Measurements from ENCODE around the gene TPM3. TPM values are rescaled to one million over a fixed set of nuclear protein-coding genes. Genes with fewer than 3 reads are reported as not detected.

TPM3 gene
- total and polyA plus RNA-seq, 9 of the 15 experiments (the other 6 are each of a cell fraction or from before 2014, with no cell fraction given), result 202 to 604 (median 421) TPM

DNA sequence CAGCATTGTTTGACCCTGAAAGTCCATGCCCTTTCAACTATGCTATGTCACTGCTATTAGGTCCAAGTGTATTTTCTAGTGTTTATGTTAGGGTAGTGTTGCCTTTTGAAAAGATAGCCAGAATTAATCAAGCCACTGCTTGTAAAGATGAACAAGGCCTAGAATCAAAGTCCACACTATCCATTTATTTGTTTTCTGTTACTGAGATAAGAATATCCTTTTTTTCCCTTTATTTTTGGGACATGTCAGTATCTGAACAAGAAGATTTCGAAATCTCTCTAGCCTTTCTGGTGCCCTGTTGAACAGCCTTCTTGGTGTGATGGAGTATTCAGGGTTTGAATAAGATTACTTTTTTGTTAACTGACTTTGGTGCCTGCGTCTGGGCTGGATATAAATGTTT, 45.5 kb upstream of the TPM3 start:
- Histone ChIP-seq H3K27ac (ENCODE audit: extremely low read depth, low read depth, low read length) (no peak overlapping the region), H4K20me1 (replicated peaks; ENCODE audit: control insufficient read depth, insufficient read depth, low read length) (peaks cover 6% of the 10 kb centered on the region; the same call in 1 of the 2 replicates), H2AFZ (ENCODE audit: low read depth, low read length) (no peak overlapping the region), H3K36me3 (ENCODE audit: control insufficient read depth, insufficient read depth, low read length) (peaks cover 93% of the 10 kb centered on the region), H3K4me3 (no peak overlapping the region), H3K9me3 (replicated peaks; ENCODE audit: control insufficient read depth, insufficient read depth, low read depth, low read length) (no peaks in the 10 kb centered on the region), H3K9ac (ENCODE audit: insufficient read depth in 1 of 2, low read depth in 2 of 2, low read length in 2 of 2) (no peak overlapping the region), H3K9me1 (ENCODE audit: control insufficient read depth, insufficient read depth, low read length) (no peaks in the 10 kb centered on the region), H3K4me1 (replicated peaks in 1 of 2; ENCODE audit: control insufficient read depth in 2 of 2, insufficient read depth in 2 of 2, low read length in 2 of 2) (no peaks in the 10 kb centered on the region), H3K27me3 (ENCODE audit: control insufficient read depth in 2 of 2, insufficient read depth in 2 of 2, low read length in 2 of 2) (no peaks in the 10 kb centered on the region), H3K79me2 (ENCODE audit: control insufficient read depth, insufficient read depth, low read length) (peaks cover 61% of the 10 kb centered on the region), H3K4me2 (ENCODE audit: insufficient read depth, low read length) (no peak overlapping the region)
- POLR2A ChIA-PET, result interaction anchor here (0.7 to 1.4 kb wide), 4 partner anchors 8 to 444 kb away, joined by 3 read pairs; partner anchors contain the start of gene UBAP2L
- BruUV-seq (replicated peaks), result no TSS peak
- no peak for DNase-seq (ENCODE audit: extremely low read depth in 1 of 4, low spot score in 3 of 4)
- intact Hi-C loops (cut with micrococcal nuclease), result no loop called here
- 100% methylated on average over 2 of the region's 2 CpGs for WGBS (ENCODE audit: insufficient coverage, low coverage, missing lambda C conversion rate)
- no peak for ATAC-seq
- CTCF ChIA-PET (ENCODE audit: low intra/inter-chr PET ratio), result no interaction called here
- no peak for FAIRE-seq
- in situ Hi-C loops (cut with MboI), result no loop called here
- no peak for TF ChIP-seq MAFK (IDR thresholded peaks at IDR 0.05; ENCODE audit: low read length)
- no peak for TF ChIP-seq ELF2 (CRISPR knock-in tag; IDR thresholded peaks at IDR 0.05)
- TF ChIP-seq STAT5B (CRISPR knock-in tag; IDR thresholded peaks at IDR 0.05), result no peak
- no peak for TF ChIP-seq CHD4 (IDR thresholded peaks at IDR 0.05; ENCODE audit: insufficient read depth, insufficient replicate concordance, low read depth, low read length, poor library complexity, severe bottlenecking)
- no peak for TF ChIP-seq ATF2 (CRISPR knock-in tag; IDR thresholded peaks at IDR 0.05)
- no peak for TF ChIP-seq MEF2A (IDR thresholded peaks at IDR 0.05; ENCODE audit: control insufficient read depth, low read depth, low read length)
- TF ChIP-seq PHF8 (IDR thresholded peaks at IDR 0.05; ENCODE audit: borderline replicate concordance, low read length), result no peak
- no peak for TF ChIP-seq USF2 (CRISPR knock-in tag; IDR thresholded peaks at IDR 0.05)
- TF ChIP-seq RBM34 (IDR thresholded peaks at IDR 0.05; ENCODE audit: borderline replicate concordance, insufficient read depth, low read length), result no peak
- no peak for TF ChIP-seq NFIX (CRISPR knock-in tag; IDR thresholded peaks at IDR 0.05; ENCODE audit: low read depth)
- no peak for TF ChIP-seq HNRNPLL (IDR thresholded peaks at IDR 0.05; ENCODE audit: low read depth, low read length, poor library complexity, severe bottlenecking)
- TF ChIP-seq U2AF1 (optimal IDR thresholded peaks at IDR 0.05; ENCODE audit: low read depth, low read length), result no peak
- TF ChIP-seq KDM5B (IDR thresholded peaks at IDR 0.05; ENCODE audit: insufficient replicate concordance, low read depth, low read length), result no peak
- TF ChIP-seq RAD51 (IDR thresholded peaks at IDR 0.05; ENCODE audit: borderline replicate concordance, low read depth), result no peak
- no peak for TF ChIP-seq SRF (CRISPR knock-in tag; IDR thresholded peaks at IDR 0.05)
- TF ChIP-seq ZC3H8 (IDR thresholded peaks at IDR 0.05), result no peak

All from K562 (cell line).